ENCODE measurements around the gene OR8D2. TPM values are rescaled to one million over a fixed set of nuclear protein-coding genes. Genes with fewer than 3 reads are reported as not detected.

Gene OR8D2
- total and polyA plus RNA-seq, 2 donors: not detected

DNA sequence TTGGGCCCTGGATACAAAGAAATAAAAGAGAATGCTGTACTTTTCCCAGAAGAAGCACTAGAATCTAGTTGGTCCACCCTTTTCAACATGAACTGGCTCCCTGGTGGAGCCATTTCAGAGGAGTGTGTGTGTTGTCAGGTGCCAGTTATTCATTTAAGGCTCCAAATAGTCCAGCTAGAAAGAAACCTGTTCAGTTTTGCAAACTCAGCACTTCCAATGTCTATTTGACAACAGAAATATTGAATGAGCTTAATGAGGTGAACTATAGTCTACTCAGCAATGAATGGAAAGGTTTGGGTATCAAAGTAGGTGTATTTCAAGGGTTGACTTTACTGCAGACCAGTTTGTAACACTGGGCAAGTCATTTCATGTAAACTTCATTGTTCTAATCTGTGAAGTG, 8.3 kb downstream of the OR8D2 start:
- Histone ChIP-seq H3K4me3 (ENCODE audit: low read depth, low read length) (no peak overlapping the region), H3K27ac (ENCODE audit: low read depth) (no peak overlapping the region), H3K4me1 (ENCODE audit: insufficient read depth) (no peaks in the 10 kb centered on the region), H3K36me3 (ENCODE audit: insufficient read depth) (no peaks in the 10 kb centered on the region)
- no peak for DNase-seq (ENCODE audit: extremely low spot score)

DNA sequence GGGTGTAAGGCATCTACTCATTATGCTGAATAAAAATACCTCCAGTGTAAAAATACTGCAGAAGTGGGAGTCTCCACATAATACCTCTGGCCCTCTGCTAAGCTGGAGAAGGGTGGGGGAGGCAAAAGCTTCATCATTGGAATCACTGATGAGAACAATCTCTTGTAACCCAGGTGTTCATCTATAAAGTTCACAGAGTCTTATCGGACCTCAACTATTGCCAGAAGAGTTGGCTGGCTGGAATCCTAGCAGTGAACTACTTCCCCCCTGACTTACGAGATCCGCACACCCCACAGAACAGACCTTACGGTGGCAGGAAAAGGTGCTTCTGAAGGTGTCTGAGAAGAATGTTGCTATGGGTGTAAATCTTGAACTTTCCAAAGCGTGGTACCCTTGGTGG, 8.7 kb downstream of the OR8D2 start:
- Histone ChIP-seq H3K36me3 (ENCODE audit: insufficient read depth) (no peaks in the 10 kb centered on the region), H3K4me3 (ENCODE audit: low read depth, low read length) (no peak overlapping the region), H3K4me1 (ENCODE audit: insufficient read depth) (no peaks in the 10 kb centered on the region), H3K27ac (ENCODE audit: low read depth) (no peak overlapping the region)
- no peak for DNase-seq (ENCODE audit: extremely low spot score)
- 80% methylated on average over 5 of the region's 5 CpGs for WGBS

DNA sequence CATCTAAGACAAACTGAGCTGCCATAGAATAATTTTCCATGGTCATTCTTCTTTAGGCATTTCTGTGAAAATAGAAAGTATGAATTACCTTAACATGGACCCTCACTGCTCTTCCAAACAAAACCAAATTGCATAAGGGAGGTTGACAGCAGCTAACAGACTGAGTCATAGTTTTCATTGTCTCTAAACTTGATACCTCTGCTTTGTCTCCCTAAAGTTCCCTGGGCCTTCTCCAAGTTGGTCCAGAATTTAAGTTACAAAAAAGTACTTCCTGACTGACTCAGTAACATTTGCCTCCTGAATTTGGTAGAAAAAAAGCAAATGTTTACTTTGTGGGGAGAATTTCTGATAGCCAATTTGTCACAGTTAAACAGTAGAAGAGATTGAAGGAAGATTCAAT, 9.3 kb downstream of the OR8D2 start:
- no peak for DNase-seq (ENCODE audit: extremely low spot score)

DNA sequence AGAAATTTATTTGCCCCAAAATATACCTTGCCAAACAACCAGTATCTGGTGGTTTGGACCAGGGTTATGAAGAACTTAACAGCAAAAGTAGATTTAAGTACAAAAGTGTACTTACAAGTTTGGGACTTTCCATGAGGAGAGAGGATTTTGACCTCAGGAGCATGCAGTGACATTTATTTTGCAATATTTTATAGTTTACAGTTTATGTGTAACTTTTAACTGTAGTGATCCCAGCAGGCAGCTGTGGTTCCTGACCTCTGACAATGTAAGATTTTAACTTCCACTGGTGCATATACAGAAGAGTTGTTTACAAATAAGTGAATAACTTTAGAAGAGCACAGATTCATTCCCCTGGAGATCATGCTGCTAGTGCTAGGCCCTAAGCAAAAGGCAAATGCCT, 12.9 kb downstream of the OR8D2 start:
- no peaks in the 10 kb centered on the region for H3K4me1 ChIP-seq (ENCODE audit: insufficient read depth)
- no peaks in the 10 kb centered on the region for H3K36me3 ChIP-seq (ENCODE audit: insufficient read depth)
- no peak for DNase-seq (ENCODE audit: extremely low spot score)
- H3K4me3 ChIP-seq (ENCODE audit: low read depth, low read length): no peak overlapping the region
- no peak overlapping the region for H3K27ac ChIP-seq (ENCODE audit: low read depth)

More for the DNA sequence above, 9.3 kb downstream of the OR8D2 start:
- no peak overlapping the region for H3K27ac ChIP-seq (ENCODE audit: low read depth)
- H3K36me3 ChIP-seq (ENCODE audit: insufficient read depth): no peaks in the 10 kb centered on the region
- H3K4me3 ChIP-seq (ENCODE audit: low read depth, low read length): no peak overlapping the region
- H3K4me1 ChIP-seq (ENCODE audit: insufficient read depth): no peaks in the 10 kb centered on the region

DNA sequence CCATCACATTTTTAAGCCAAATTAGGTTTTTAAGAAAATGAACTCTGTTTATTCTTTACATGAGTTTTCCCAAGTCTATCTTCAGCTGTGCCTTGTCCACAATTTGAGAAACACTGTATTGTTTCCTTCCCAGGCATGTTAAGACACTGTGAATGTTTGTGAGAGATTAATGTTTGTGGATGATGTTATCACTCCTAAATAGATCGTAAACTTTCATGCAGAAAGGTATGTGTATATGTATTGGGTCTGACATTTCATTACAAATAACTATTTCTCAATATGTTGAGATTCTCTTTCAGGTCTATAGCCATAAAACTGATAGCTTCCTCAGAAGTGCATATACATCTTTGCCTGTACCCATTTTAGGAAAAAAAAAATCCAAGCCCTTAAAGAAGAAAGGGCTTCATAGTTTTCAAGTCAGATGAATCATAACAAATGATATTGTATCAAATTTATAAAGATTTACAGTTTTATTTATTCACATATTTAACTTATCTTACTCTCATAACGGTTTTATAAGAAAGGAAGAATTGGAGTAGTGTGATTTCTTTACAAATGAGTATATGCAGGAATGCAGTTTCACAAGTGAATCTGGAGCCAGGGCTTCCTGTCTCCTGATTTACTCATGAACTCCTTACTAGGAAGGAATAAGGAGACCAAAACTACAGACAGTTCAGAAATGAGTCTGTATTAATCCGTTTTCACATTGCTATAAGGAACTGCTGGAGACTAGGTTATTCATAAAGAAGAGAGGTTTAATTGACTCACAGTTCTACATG, 17.5 kb downstream of the OR8D2 start:
- Histone ChIP-seq H3K4me1 (ENCODE audit: insufficient read depth) (no peaks in the 10 kb centered on the region), H3K4me3 (ENCODE audit: low read depth, low read length) (no peak overlapping the region), H3K36me3 (ENCODE audit: insufficient read depth) (no peaks in the 10 kb centered on the region), H3K27ac (ENCODE audit: low read depth) (no peak overlapping the region)
- WGBS: 36% methylated on average over 3 of the region's 3 CpGs
- DNase-seq (ENCODE audit: extremely low spot score): no peak

DNA sequence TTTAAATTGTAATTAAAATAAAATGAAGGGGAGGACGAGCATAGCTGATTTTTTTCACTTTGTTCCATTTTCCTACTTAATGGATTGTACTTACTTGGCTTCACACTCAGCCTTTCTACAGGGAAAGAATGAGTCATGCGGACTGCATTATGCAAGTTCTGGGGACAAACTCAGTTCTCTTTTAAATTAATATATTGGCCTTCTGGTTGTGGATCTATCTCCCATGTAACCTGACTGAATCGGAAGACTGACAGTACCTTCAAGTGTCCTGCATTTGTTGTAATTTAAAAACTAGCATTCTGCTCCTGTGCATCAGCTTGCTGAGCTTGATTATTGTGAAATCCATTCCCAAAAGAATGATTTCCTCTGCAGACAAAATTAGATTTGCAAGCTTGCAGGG, 18.4 kb downstream of the OR8D2 start:
- H3K27ac ChIP-seq (ENCODE audit: low read depth): no peak overlapping the region
- no peaks in the 10 kb centered on the region for H3K4me1 ChIP-seq (ENCODE audit: insufficient read depth)
- 73% methylated on average over 3 of the region's 3 CpGs for WGBS
- no peak overlapping the region for H3K4me3 ChIP-seq (ENCODE audit: low read depth, low read length)
- DNase-seq (ENCODE audit: extremely low spot score): no peak
- no peaks in the 10 kb centered on the region for H3K36me3 ChIP-seq (ENCODE audit: insufficient read depth)

DNA sequence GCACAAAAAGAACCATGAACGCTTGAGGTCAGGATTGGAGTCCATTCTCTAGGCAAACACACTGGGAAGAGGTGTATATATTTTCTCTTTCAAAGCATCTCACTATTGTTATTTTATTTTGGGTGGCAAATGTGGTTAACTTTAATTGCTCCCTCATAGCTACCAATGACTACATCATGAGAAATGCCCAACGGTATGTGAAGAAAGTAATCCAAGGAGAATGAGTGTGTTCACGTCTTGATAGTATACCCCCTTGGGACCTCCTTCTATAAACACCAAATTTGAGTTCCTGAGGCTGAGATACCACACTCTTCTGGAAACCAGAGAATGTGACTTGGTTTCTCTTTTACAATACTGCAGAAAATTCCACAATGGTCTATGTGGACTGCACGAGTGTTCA, 22.1 kb downstream of the OR8D2 start:
- DNase-seq (ENCODE audit: extremely low spot score): no peak
- WGBS: 77% methylated on average over 4 of the region's 4 CpGs
- no peaks in the 10 kb centered on the region for H3K4me1 ChIP-seq (ENCODE audit: insufficient read depth)
- H3K4me3 ChIP-seq (ENCODE audit: low read depth, low read length): no peak overlapping the region
- H3K27ac ChIP-seq (ENCODE audit: low read depth): no peak overlapping the region
- H3K36me3 ChIP-seq (ENCODE audit: insufficient read depth): no peaks in the 10 kb centered on the region

DNA sequence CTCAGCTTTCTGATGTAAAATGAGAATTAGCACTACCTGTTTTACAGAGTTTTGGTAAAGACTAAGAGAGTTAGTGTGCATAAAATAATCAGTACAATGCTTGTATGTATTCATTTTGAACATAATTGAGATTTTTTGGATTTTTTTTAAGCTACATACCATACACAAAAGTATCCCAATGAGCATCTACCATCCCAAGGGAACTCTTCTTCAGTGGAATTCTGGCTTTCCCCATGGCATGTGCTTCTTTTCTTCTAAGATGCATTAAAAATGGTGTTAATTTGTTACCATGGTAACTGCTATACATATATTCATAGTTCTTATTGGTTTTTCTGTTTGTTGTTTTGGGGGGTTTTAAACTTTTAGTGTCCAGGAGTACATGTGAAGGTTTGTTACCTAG, 24.0 kb downstream of the OR8D2 start:
- H3K27ac ChIP-seq (ENCODE audit: low read depth): no peak overlapping the region
- no peaks in the 10 kb centered on the region for H3K36me3 ChIP-seq (ENCODE audit: insufficient read depth)
- no peaks in the 10 kb centered on the region for H3K4me1 ChIP-seq (ENCODE audit: insufficient read depth)
- H3K4me3 ChIP-seq (ENCODE audit: low read depth, low read length): no peak overlapping the region
- DNase-seq (ENCODE audit: extremely low spot score): no peak

DNA sequence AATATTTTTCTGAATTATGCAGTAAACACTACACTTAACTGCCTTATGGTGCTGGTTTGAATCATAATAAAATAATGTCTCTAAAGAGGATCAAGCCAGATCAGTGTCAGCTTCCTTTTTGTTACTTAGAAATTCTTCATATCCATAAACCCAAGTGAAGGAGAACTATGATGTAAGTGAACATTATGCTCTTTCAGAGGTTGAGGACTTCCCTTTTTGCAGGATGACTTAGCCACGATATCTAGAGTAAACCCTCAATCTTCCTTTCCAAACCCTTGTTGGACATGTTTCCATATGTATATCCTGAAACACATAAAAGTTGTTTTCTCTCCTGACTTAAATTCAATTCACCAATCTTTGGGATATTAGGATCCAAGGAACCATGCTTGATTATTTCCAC, 25.3 kb downstream of the OR8D2 start:
- H3K4me3 ChIP-seq (ENCODE audit: low read depth, low read length): no peak overlapping the region
- no peaks in the 10 kb centered on the region for H3K4me1 ChIP-seq (ENCODE audit: insufficient read depth)
- 65% methylated on average over 1 of the region's 1 CpG for WGBS
- DNase-seq (ENCODE audit: extremely low spot score): no peak
- no peak overlapping the region for H3K27ac ChIP-seq (ENCODE audit: low read depth)
- H3K36me3 ChIP-seq (ENCODE audit: insufficient read depth): no peaks in the 10 kb centered on the region

DNA sequence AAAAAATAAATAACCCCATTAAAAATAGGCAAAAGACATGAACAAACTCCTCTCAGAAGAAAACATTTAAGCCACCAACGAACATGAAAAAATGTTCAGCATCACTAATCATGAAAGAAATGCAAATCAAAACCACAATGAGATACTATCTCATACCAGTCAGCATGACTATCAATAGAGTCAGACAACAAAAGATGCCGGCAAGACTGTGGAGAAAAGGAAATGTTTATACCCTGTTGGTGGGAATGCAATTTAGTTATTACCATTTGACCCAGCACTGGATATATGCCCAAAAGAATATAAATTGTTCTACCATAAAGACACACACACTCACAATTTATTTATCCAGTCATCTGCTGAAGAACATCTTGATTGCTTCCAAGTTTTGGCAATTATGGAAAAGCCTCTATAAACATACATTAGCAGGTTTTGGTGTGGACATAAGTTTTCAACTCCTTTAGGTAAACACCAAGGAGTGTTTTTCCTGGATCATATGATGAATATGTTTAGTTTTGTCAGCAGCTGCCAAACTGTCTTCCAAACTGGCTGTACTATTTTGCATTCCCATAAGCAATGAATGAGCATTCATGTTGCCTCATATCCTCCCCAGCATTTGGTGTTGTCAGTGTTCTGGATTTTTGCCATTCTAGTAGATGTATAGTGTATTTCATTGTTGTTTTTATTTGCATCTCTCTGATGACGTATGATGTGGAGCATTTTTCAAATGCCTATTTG, 34.2 kb downstream of the OR8D2 start:
- H3K36me3 ChIP-seq (ENCODE audit: insufficient read depth): no peaks in the 10 kb centered on the region
- DNase-seq (ENCODE audit: extremely low spot score): no peak
- H3K27ac ChIP-seq (ENCODE audit: low read depth): no peak overlapping the region
- WGBS: 52% methylated on average over 3 of the region's 3 CpGs
- no peak overlapping the region for H3K4me3 ChIP-seq (ENCODE audit: low read depth, low read length)
- H3K4me1 ChIP-seq (ENCODE audit: insufficient read depth): no peaks in the 10 kb centered on the region

DNA sequence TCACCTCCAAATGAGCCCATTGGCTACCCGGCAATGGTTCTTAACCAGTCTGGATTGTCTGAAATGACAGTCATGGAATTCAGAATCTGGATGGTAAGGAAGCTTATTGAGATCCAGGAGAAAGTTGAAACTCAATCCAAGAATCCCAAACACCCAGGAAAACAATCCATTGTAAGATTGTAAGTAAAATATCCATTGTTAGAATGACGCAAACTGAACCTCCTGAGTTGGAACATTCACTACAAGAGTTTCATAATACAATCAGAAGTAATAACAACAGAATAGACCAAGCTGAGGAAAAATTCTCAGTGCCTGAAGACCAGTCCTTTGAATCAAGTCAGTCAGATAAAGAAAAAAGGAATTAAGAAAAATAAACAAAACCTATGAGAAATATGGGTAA, 41.7 kb downstream of the OR8D2 start:
- Histone ChIP-seq H3K27ac (ENCODE audit: low read depth) (no peak overlapping the region), H3K36me3 (ENCODE audit: insufficient read depth) (no peaks in the 10 kb centered on the region), H3K4me3 (ENCODE audit: low read depth, low read length) (no peak overlapping the region), H3K4me1 (ENCODE audit: insufficient read depth) (no peaks in the 10 kb centered on the region)
- WGBS: 75% methylated on average over 2 of the region's 2 CpGs
- no peak for DNase-seq (ENCODE audit: extremely low spot score)

DNA sequence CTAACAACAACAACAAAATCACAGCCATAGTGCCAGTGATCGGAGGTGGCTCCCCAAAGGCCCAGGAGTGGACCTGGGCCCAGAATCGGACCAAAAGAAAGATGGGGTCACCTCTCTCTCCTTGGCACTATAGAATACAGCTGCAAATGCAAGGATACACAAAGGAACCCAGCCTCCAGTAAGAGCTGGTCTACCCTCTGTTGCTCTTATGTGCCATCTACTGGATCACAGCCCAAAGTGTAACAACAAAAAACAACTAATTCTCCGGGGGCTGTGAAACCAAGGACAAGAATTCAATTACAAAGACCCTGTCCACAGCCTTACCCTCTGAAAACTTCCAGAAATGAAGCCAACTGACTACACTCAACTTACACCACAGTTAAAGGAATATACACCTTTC, 42.2 kb downstream of the OR8D2 start:
- Histone ChIP-seq H3K4me3 (ENCODE audit: low read depth, low read length) (no peak overlapping the region), H3K27ac (ENCODE audit: low read depth) (no peak overlapping the region), H3K36me3 (ENCODE audit: insufficient read depth) (no peaks in the 10 kb centered on the region), H3K4me1 (ENCODE audit: insufficient read depth) (no peaks in the 10 kb centered on the region)
- no peak for DNase-seq (ENCODE audit: extremely low spot score)
- WGBS: 78% methylated on average over 3 of the region's 3 CpGs

DNA sequence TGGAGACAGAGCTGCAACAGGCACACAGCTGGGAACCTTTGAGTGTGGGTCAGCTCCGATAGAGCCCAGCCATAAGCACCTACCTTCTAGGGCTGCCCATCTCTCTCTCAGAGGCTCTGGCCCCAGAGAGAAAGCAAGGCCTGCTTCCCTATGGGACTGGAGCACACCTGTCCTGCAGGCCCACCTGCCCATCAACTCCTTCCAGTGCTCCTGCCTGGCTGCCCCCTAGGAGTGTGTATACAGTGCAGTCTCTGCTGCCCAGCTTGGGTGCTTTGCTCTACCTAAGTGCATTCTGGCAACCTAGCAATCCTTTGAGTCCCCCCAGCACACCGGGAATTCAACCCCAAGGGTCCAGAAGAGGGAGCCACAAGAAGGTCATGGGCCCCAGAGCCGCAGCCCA, 42.8 kb downstream of the OR8D2 start:
- no peak for DNase-seq (ENCODE audit: extremely low spot score)
- Histone ChIP-seq H3K4me1 (ENCODE audit: insufficient read depth) (no peaks in the 10 kb centered on the region), H3K36me3 (ENCODE audit: insufficient read depth) (no peaks in the 10 kb centered on the region), H3K27ac (ENCODE audit: low read depth) (no peak overlapping the region), H3K4me3 (ENCODE audit: low read depth, low read length) (no peak overlapping the region)
- WGBS: 85% methylated on average over 3 of the region's 3 CpGs

DNA sequence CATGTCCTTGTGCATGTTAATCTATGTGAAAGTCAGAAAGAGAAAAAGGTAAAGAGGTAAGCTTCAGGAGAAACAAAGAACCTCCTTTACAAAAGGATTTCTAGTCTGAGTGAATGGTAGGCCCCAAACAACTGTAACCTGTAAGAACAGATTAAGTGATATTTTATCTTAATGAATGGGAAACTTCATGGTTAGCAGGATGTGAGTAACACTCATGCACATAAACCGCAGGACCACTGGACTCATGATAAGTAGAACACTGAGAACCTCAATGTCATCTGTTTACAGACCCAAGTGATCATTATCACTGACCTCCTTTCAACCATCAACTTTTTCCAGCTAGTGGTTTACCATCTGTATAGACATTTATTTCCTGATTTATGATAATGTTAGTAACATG, 43.9 kb downstream of the OR8D2 start:
- Histone ChIP-seq H3K4me1 (ENCODE audit: insufficient read depth) (no peaks in the 10 kb centered on the region), H3K4me3 (ENCODE audit: low read depth, low read length) (no peak overlapping the region), H3K27ac (ENCODE audit: low read depth) (no peak overlapping the region), H3K36me3 (ENCODE audit: insufficient read depth) (no peaks in the 10 kb centered on the region)
- DNase-seq (ENCODE audit: extremely low spot score): no peak
- whole genome bisulfite sequencing: 44% methylated on average over 1 of the region's 1 CpG

All from urinary bladder (tissue), 4 donors.